ENCODE measurements around the gene SH3GL1.

- peak in 1 of 3 experiments; percentile 12 for TF ChIP-seq CTCF (IDR thresholded peaks at IDR 0.05)
- no peak for TF ChIP-seq POLR2A (IDR thresholded peaks at IDR 0.05; ENCODE audit: low read depth)
These were observed 14.1 kb downstream of the SH3GL1 start for GRCh38 chr19:4386041-4386782.
